Activated CD8-positive, alpha-beta T cell treated with anti-CD3 and anti-CD28 coated beads, Interleukin-2, amount 10 ng/mL, durations not matched to agents 7 days and 5 days (primary cell): ENCODE measurements around the gene MAN2B2. TPM values are rescaled to one million over a fixed set of nuclear protein-coding genes. Genes with fewer than 3 reads are reported as not detected.

Source experiments
- ATAC-seq: fragments of 150-1000 bp; cut with Tn5 transposase; one replicate; pipeline ENCODE4 v1.10.0; 2021; ENCODE audit warnings: moderate library complexity
- CTCF ChIA-PET: fragments of 350-600 bp; sonication (Branson Sonifier 250); formaldehyde crosslinking; loops from one replicate; lab custom pipeline; 2021; ENCODE audit warnings: antibody characterized with exemption; lab: Charles Lee
- POLR2A ChIA-PET: fragments of 350-600 bp; sonication (Branson Sonifier 250); formaldehyde crosslinking; loops from one replicate; lab custom pipeline; 2021; ENCODE audit warnings: antibody characterized with exemption; lab: Charles Lee
- DNase-seq: peaks from one replicate; pipeline ENCODE4 v3.0.0-alpha.2; 2020
- H3K27ac Mint-ChIP-seq: one replicate; pipeline ENCODE4 v1.8.0; 2021; ENCODE audit warnings: mild to moderate bottlenecking, mixed read lengths
- H3K27me3 Mint-ChIP-seq: one replicate; pipeline ENCODE4 v1.8.0; 2021; ENCODE audit warnings: low read depth, mixed read lengths
- H3K36me3 Mint-ChIP-seq: one replicate; pipeline ENCODE4 v1.8.0; 2021; ENCODE audit warnings: low read depth, mixed read lengths
- H3K4me1 Mint-ChIP-seq: one replicate; pipeline ENCODE4 v1.8.0; 2021; ENCODE audit warnings: low read depth, mixed read lengths
- H3K4me3 Mint-ChIP-seq: one replicate; pipeline ENCODE4 v1.8.0; 2021; ENCODE audit warnings: mild to moderate bottlenecking, mixed read lengths
- H3K9me3 Mint-ChIP-seq: one replicate; pipeline ENCODE4 v1.8.0; 2022; ENCODE audit warnings: mixed read lengths; ENCODE audit not compliant: insufficient read depth
- total RNA-seq, 2 experiments: library from RNA; stranded (reverse); gene quantifications; one replicate each; pipeline ENCODE4 v1.2.3, GENCODE V29; 2021

The MAN2B2 gene
- total RNA-seq, 2 experiments from 2014 or later: 27.6 to 29.1 TPM

DNA sequence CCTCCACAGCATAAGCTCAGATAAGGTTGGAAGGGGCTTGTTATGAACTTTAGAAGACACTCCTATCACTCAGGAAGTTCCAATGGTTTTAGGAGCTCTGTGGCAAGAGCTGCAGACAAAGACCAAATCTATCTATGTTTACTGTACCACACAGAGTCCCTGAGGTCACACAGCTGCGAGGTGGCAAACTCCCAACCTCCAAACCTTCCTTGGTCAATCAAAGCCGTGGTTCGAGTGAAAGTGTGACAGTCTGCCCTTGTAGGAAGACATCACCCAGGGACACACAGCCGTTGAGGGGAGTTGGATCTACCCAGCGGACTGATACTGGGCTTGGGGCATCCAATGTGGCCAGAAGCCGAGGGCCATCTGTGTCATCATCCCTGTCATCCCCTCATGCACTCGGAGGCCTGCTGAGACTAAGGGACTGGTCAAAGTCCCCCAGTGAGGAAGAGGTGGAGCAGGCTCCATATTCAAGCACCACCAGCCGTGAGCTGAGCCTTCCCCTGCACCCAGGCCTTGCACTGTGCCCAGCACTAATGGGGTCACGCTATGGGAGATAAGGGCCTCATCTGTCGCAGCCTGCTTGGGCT, 26.8 kb downstream of the MAN2B2 start:
- Mint-ChIP-seq H3K27me3 (no peaks in the 10 kb centered on the region), H3K4me1 (peaks cover 3% of the 10 kb centered on the region), H3K36me3 (peaks cover 56% of the 10 kb centered on the region), H3K27ac (no peak overlapping the region), H3K4me3 (no peak overlapping the region), H3K9me3 (no peaks in the 10 kb centered on the region)
- DNase-seq: no peak
- ChIA-PET CTCF (no interaction called here), POLR2A (no interaction called here)
- no peak for ATAC-seq

DNA sequence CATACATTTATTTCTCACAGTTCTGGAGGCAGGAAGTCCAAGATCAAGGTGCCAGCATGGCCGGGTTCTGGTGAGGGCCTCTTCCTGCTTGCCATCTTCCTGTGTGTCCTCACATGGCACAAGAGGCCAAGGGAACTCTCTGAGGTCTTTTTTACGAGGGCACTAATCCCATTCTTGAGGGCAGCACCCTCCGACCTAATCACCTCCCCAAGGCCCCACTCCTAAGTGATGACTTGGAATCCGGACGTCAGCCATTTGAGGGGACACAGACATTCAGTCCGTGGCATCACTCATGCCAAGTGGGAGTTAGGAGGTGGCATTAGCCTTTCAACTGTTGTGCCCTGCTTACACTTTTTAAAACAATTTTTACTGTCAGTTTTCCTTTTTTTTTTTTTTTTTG, 27.3 kb downstream of the MAN2B2 start:
- Mint-ChIP-seq H3K27ac (no peak overlapping the region), H3K36me3 (peaks cover 59% of the 10 kb centered on the region), H3K27me3 (no peaks in the 10 kb centered on the region), H3K4me3 (no peak overlapping the region), H3K9me3 (no peaks in the 10 kb centered on the region), H3K4me1 (peaks cover 3% of the 10 kb centered on the region)
- POLR2A ChIA-PET: no interaction called here
- CTCF ChIA-PET: no interaction called here
- DNase-seq (no peak), ATAC-seq (no peak)

DNA sequence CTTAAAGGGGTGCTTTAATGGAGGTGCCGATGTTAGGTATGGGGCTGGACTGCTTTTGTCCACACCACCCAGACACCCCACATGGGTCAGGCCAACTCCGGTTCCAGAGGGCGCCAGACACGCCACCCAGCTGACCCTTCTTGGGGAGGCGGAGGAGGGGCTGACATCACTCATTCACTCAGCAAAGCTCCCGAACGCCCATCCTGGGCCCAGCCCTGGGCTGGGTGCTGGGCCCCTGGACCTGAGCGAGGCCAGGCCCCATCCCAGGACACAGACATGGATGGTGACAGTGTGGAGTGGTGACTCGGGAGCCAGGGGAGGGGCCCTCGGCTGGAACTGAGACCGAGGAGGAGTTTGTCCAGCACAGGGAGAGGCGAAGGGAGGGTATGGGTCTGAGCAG, 28.1 kb downstream of the MAN2B2 start:
- DNase-seq (no peak), ATAC-seq (no peak)
- Mint-ChIP-seq H3K27ac (no peak overlapping the region), H3K27me3 (no peaks in the 10 kb centered on the region), H3K36me3 (peaks cover 67% of the 10 kb centered on the region), H3K4me1 (peaks cover 5% of the 10 kb centered on the region), H3K4me3 (no peak overlapping the region), H3K9me3 (no peaks in the 10 kb centered on the region)
- ChIA-PET CTCF (no interaction called here), POLR2A (no interaction called here)

DNA sequence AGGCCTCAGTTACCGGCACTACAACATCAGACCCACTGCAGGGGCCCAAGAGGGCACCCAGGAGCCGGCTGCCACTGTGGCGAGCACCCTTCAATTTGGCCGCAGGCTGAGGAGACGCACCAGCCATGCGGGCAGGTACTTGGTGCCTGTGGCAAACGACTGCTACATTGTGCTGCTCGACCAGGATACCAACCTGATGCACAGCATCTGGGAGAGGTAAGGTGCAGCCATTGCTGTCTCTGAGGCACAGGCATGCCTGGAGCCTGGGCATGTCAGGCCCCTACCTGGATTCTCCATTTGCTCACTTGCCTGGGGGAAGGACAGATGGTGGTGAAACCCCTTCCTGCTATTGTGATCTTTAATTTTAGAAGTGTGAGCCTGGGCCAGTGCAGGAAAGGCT, 30.1 kb downstream of the MAN2B2 start:
- ChIA-PET CTCF (no interaction called here), POLR2A (no interaction called here)
- ATAC-seq (no peak), DNase-seq (no peak)
- no peak overlapping the region for H3K4me3 Mint-ChIP-seq
- peaks cover 17% of the 10 kb centered on the region for H3K4me1 Mint-ChIP-seq
- H3K27me3 Mint-ChIP-seq: no peaks in the 10 kb centered on the region
- H3K36me3 Mint-ChIP-seq: peaks cover 75% of the 10 kb centered on the region
- H3K27ac Mint-ChIP-seq: no peak overlapping the region
- H3K9me3 Mint-ChIP-seq: no peaks in the 10 kb centered on the region

DNA sequence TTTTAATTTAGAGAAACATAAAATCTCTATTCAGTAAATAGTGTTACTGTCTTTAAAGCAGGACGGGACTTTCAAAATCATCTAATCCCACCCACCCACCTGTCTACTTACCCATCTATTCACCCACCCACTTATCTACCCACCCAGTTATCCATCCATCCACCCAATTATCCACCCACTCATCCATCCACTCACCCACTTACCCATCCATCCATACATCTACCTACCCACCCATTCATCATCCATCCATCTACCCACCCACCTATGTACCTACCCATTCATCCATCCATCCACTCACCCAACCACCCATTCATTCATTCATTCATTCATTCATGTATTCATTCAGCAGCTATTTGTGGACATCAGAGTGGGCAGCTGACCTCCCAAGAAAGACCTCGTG, 30.6 kb downstream of the MAN2B2 start:
- DNase-seq (no peak), ATAC-seq (no peak)
- Mint-ChIP-seq H3K36me3 (peaks cover 75% of the 10 kb centered on the region), H3K27me3 (no peaks in the 10 kb centered on the region), H3K9me3 (no peaks in the 10 kb centered on the region), H3K4me1 (peaks cover 17% of the 10 kb centered on the region), H3K4me3 (no peak overlapping the region), H3K27ac (no peak overlapping the region)
- ChIA-PET POLR2A (no interaction called here), CTCF (no interaction called here)

DNA sequence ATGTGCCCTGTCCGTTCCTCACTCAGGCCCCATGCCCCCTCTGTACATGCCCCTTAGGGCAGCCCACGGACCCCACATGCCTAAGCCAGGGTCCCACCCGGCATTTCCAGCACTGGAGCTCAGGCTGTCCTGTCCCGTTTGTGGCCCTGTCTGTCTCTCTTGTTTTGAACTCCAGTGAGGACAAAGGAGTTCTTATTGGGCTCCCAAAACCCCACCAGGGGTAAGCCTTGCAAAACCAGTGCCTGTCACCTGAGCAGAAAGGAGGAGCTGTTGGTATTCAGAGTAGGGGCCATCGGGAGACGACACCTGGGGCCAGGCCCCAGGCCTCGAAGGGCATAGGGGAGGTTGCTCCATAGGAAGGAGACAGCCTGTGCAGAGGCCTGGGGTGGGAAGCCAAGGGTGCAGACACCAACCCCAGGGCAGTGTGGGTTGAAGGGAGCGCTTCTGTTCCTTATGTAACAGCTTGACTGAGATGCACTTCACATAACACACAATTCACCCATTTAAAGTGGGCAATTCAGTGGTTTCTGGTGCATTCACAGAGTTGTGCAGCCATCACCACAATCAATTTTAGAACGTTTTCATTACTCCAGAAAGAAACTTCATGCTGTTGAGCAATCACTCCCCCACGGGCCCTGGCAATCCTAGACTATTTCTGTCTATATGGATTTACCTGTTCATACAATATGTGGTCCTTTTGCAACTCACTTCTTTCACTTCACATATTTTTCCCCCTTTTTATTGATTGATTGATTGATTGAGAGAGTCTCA, 31.7 kb downstream of the MAN2B2 start:
- POLR2A ChIA-PET: no interaction called here
- H3K4me1 Mint-ChIP-seq: peaks cover 16% of the 10 kb centered on the region
- H3K27me3 Mint-ChIP-seq: no peaks in the 10 kb centered on the region
- H3K27ac Mint-ChIP-seq: no peak overlapping the region
- DNase-seq (no peak), ATAC-seq (no peak)
- H3K4me3 Mint-ChIP-seq: no peak overlapping the region
- no peaks in the 10 kb centered on the region for H3K9me3 Mint-ChIP-seq
- CTCF ChIA-PET: no interaction called here
- peaks cover 72% of the 10 kb centered on the region for H3K36me3 Mint-ChIP-seq

DNA sequence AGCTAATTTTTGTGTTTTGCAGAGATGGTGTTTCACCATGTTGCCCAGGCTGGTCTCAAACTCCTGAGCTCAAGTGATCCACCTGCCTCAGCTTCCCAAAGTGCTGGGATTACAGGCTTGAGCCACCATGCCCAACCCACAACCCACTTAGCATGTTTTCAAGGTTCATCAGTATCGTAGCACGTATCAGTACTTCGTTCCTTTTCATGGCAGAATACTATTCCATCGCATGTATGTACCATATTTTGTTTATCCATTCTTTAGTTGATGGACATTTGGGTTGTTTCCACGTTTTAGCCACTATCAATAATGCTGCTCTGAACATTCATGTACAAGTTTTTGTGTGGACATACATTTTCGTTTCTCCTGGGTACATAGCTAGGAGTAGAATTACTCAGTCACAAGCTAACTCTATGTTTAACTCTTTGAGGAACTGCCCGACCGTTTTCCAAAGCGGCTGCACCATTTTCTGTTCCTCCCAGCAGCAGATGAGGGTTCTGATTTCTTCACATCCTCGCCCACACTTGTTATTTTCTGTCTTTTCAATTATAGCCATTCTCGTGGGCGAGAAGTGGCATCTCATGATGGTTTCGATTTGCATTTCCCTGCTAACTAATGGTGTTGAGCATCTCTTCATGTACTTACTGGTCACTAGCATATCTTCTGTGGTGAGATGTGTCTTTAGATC, 32.5 kb downstream of the MAN2B2 start:
- CTCF ChIA-PET: no interaction called here
- DNase-seq: no peak
- H3K9me3 Mint-ChIP-seq: no peaks in the 10 kb centered on the region
- peaks cover 14% of the 10 kb centered on the region for H3K4me1 Mint-ChIP-seq
- ATAC-seq: no peak
- POLR2A ChIA-PET: no interaction called here
- no peak overlapping the region for H3K27ac Mint-ChIP-seq
- H3K4me3 Mint-ChIP-seq: no peak overlapping the region
- peaks cover 71% of the 10 kb centered on the region for H3K36me3 Mint-ChIP-seq
- H3K27me3 Mint-ChIP-seq: no peaks in the 10 kb centered on the region

DNA sequence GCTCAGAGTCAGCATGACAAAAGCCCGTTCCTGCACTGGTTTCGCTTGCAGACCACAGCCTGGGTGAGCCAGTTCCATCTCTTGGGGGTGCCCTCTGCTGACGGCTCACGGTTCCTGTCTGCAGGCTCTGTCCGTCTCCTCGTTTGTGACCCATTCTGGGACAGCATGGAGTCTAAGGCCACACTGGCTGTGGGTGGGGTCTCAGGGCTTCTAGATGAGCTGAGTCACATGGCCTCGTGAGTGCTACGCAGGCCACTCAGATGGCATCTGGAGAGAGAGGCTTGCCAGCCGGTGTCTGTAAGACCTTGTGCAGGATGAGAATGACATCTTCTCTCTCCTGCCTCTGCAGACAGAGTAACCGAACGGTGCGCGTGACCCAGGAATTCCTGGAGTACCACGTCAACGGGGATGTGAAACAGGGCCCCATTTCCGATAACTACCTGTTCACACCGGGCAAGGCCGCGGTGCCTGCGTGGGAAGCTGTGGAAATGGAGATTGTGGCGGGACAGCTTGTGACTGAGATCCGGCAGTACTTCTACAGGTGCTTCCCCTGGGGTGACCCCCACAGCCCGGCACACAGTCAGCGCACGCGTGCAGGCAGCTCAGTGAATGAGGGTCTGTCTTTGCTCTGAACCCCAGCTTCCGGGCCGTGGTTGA, 33.9 kb downstream of the MAN2B2 start:
- Mint-ChIP-seq H3K4me1 (peaks cover 14% of the 10 kb centered on the region), H3K27ac (no peak overlapping the region), H3K4me3 (no peak overlapping the region), H3K36me3 (peaks cover 62% of the 10 kb centered on the region), H3K9me3 (no peaks in the 10 kb centered on the region), H3K27me3 (no peaks in the 10 kb centered on the region)
- ChIA-PET CTCF (no interaction called here), POLR2A (no interaction called here)
- ATAC-seq: peak; percentile 27
- peak; percentile 26 for DNase-seq

DNA sequence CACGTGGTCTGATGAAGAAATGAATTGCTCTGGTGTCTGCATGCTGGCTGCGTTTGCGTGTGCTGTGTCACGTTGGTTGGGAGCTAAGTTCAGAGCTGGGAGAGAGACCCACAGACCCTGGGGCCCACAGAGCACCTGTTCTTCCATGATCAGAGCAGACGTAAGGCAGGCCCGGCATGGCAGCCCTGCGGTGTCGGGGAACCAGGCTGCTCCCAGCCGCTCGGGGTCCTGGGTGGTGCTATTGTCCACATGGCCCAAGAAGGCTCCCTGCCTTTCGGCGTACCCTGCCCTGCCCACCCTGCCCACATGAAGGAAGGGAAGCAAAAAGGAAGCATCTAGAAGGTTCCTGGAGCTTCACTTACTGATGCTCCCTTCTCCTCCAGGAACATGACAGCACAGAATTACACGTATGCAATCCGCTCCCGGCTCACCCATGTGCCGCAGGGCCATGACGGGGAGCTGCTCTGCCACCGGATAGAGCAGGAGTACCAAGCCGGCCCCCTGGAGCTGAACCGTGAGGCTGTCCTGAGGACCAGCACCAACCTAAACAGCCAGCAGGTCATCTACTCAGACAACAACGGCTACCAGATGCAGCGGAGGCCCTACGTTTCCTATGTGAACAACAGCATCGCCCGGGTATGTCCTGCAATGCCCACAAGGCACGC, 34.6 kb downstream of the MAN2B2 start:
- H3K27ac Mint-ChIP-seq: no peak overlapping the region
- ATAC-seq: no peak
- no peak for DNase-seq

DNA sequence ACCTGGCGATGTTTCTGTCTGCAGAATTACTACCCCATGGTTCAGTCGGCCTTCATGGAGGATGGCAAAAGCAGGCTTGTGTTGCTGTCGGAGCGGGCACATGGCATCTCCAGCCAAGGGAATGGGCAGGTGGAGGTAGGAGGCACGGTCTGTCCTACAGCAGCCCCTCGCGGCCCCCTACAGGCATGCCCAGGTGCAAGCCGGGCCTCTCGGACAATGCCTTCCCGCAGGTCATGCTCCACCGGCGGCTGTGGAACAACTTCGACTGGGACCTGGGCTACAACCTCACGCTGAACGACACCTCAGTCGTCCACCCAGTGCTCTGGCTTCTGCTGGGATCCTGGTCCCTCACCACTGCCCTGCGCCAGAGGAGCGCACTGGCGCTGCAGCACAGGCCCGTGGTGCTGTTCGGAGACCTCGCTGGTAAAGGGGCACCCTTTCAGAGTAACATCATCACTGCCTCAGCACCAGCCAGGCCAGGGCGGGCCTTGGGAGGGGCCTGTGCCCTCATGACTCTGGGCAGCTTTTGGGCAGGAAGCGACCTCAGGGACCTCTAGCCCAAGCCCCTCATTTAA, 36.0 kb downstream of the MAN2B2 start:
- ChIA-PET POLR2A (no interaction called here), CTCF (no interaction called here)
- no peaks in the 10 kb centered on the region for H3K9me3 Mint-ChIP-seq
- H3K4me1 Mint-ChIP-seq: peaks cover 14% of the 10 kb centered on the region
- no peaks in the 10 kb centered on the region for H3K27me3 Mint-ChIP-seq
- H3K4me3 Mint-ChIP-seq: no peak overlapping the region
- no peak for ATAC-seq
- DNase-seq: no peak
- peaks cover 52% of the 10 kb centered on the region for H3K36me3 Mint-ChIP-seq
- no peak overlapping the region for H3K27ac Mint-ChIP-seq

More for the DNA sequence above, 34.6 kb downstream of the MAN2B2 start:
- CTCF ChIA-PET: no interaction called here
- no peaks in the 10 kb centered on the region for H3K9me3 Mint-ChIP-seq
- no peaks in the 10 kb centered on the region for H3K27me3 Mint-ChIP-seq
- peaks cover 60% of the 10 kb centered on the region for H3K36me3 Mint-ChIP-seq
- no peak overlapping the region for H3K4me3 Mint-ChIP-seq
- POLR2A ChIA-PET: no interaction called here
- peaks cover 14% of the 10 kb centered on the region for H3K4me1 Mint-ChIP-seq

DNA sequence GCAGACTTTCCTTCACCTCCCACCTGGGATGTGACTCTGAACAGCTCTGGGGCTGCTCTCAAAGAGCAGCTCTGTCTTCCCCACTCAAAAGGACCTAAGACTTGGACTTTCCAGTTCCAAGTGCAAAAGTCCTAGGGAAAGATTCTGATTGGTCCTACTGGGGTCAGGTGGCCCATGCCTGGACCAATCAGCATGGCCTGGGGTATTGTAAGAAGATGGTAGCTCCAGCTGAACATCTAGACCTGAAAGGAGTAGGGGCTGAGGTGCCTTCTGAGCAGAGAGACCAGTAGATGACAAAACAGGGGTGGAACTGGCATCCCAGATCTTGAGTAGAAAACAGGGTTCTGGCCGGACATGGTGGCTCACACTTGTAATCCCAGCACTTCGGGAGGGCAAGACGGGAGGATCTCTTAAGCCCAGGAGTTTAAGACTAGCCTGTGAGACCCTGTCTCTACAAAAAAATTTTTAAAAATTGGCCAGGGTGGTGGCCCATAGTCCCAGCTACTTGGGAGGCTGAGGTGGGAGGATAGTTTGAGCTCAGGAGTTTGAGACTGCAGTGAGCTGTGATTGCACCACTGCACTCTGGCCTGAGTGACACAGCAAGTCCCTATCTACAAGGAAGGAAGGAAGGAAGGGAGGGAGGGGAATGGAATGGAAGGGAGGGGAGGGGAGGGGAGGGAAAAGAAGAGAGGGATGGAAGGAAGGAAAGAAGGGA, 38.1 kb downstream of the MAN2B2 start:
- no peak for ATAC-seq
- no peak overlapping the region for H3K4me3 Mint-ChIP-seq
- peaks cover 49% of the 10 kb centered on the region for H3K36me3 Mint-ChIP-seq
- H3K9me3 Mint-ChIP-seq: no peaks in the 10 kb centered on the region
- no peak overlapping the region for H3K27ac Mint-ChIP-seq
- POLR2A ChIA-PET: no interaction called here
- no peaks in the 10 kb centered on the region for H3K27me3 Mint-ChIP-seq
- CTCF ChIA-PET: no interaction called here
- peaks cover 12% of the 10 kb centered on the region for H3K4me1 Mint-ChIP-seq
- no peak for DNase-seq
